Neural crest cell (in vitro differentiated cells): ENCODE data around the gene TFCP2. TPM values are rescaled to one million over a fixed set of nuclear protein-coding genes. Genes with fewer than 3 reads are reported as not detected.

Experiments
- DNase-seq: peaks from one replicate; pipeline ENCODE4 v3.0.0; 2021; ENCODE audit warnings: low read depth, mixed read lengths, low spot score
- H3K27ac Mint-ChIP-seq: one replicate; pipeline ENCODE4 v1.8.0; 2021; ENCODE audit warnings: mild to moderate bottlenecking, mixed read lengths; ENCODE audit not compliant: unreplicated experiment
- H3K27me3 Mint-ChIP-seq: 2 replicates; pipeline ENCODE4 v1.8.0; 2021; ENCODE audit warnings: low read depth, mild to moderate bottlenecking, mixed read lengths
- H3K36me3 Mint-ChIP-seq: 2 replicates; pipeline ENCODE4 v1.8.0; 2021; ENCODE audit warnings: low read depth, mild to moderate bottlenecking, mixed read lengths
- H3K4me1 Mint-ChIP-seq: 2 replicates; pipeline ENCODE4 v1.8.0; 2021; ENCODE audit warnings: mixed read lengths
- H3K4me3 Mint-ChIP-seq: one replicate; pipeline ENCODE4 v1.8.0; 2021; ENCODE audit warnings: mild to moderate bottlenecking, mixed read lengths
- H3K9me3 Mint-ChIP-seq: 2 replicates; pipeline ENCODE4 v1.8.0; 2021; ENCODE audit warnings: mixed read lengths
- total RNA-seq: library from RNA; stranded (reverse); gene quantifications from 2 replicates; pipeline ENCODE4 v1.2.1, GENCODE V29; 2021
- TF ChIP-seq, protein P1 (sequence below): fragments of 200-600 bp; sonication (generic); conservative IDR thresholded peaks from 2 replicates; pipeline ENCODE4 v1.5.0; 2021; ENCODE audit warnings: antibody characterized with exemption, mild to moderate bottlenecking

TFCP2 gene
- total RNA-seq, 1 donor from 2014 or later: 28.8 TPM

DNA sequence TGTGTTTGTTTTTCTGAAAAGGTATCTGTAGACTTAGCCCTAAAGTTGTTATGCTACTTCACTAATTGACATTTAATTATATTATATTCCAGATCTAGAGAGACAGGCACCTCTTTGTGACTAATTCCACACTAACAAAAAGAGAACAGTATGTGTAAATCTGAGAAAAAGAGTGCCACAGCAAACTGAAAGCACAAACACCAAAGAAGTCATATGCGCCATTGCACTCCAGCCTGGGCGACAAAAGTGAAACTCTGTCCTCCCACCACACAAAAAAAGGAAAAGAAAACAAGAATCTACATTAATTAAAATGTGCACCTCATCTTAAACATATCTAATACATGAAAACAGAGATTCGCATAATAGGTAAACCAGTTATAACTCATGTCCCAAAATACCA is 85.1 kb downstream of the TFCP2 start:
- H3K9me3 Mint-ChIP-seq: no peaks in the 10 kb centered on the region
- no peak overlapping the region for H3K4me3 Mint-ChIP-seq
- peaks cover 14% of the 10 kb centered on the region for H3K4me1 Mint-ChIP-seq
- TF ChIP-seq, protein P1, sequence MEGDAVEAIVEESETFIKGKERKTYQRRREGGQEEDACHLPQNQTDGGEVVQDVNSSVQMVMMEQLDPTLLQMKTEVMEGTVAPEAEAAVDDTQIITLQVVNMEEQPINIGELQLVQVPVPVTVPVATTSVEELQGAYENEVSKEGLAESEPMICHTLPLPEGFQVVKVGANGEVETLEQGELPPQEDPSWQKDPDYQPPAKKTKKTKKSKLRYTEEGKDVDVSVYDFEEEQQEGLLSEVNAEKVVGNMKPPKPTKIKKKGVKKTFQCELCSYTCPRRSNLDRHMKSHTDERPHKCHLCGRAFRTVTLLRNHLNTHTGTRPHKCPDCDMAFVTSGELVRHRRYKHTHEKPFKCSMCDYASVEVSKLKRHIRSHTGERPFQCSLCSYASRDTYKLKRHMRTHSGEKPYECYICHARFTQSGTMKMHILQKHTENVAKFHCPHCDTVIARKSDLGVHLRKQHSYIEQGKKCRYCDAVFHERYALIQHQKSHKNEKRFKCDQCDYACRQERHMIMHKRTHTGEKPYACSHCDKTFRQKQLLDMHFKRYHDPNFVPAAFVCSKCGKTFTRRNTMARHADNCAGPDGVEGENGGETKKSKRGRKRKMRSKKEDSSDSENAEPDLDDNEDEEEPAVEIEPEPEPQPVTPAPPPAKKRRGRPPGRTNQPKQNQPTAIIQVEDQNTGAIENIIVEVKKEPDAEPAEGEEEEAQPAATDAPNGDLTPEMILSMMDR: no peak
- H3K36me3 Mint-ChIP-seq: no peaks in the 10 kb centered on the region
- no peak for DNase-seq
- no peak overlapping the region for H3K27ac Mint-ChIP-seq
- H3K27me3 Mint-ChIP-seq: no peaks in the 10 kb centered on the region

DNA sequence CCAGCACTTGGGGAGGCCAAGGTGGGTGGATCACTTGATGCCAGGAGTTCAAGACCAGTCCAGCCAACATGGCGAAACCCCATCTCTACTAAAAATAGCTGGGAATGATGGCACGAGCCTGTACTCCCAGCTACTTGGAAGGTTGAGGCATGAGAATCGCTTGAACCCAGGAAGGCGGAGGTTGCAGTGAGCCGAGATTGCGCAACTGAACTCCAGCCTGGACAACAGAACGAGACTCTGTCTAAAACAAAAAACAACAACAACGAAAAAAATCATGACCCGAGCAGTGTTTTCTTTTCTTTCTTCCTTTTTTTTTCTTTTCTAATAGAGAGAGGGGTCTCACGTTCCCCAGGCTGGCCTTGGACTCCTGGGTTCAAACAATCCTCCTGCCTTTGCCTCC is 86.0 kb downstream of the TFCP2 start:
- no peaks in the 10 kb centered on the region for H3K27me3 Mint-ChIP-seq
- H3K4me3 Mint-ChIP-seq: no peak overlapping the region
- H3K9me3 Mint-ChIP-seq: no peaks in the 10 kb centered on the region
- H3K4me1 Mint-ChIP-seq: peaks cover 23% of the 10 kb centered on the region
- H3K36me3 Mint-ChIP-seq: no peaks in the 10 kb centered on the region
- H3K27ac Mint-ChIP-seq: no peak overlapping the region
- TF ChIP-seq, protein P1: no peak
- no peak for DNase-seq

DNA sequence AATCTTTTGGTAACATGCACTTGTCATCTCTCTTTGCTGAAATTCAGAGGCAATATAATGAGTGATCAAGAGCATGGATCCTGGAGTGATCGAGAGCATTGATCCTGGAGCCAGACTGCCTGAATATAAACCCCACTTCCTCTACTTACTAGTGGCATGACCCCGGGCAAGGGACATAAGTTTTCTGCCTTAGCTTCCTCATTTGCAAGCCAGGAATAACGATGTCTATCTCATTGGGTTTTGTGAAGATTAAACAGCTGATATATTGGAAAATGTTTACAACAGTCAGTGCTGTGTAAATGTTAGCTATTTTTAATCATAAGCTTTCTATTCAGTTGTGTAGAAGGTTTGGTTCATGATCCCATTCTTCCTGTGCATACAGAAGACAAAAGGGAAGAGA is 87.2 kb downstream of the TFCP2 start:
- Mint-ChIP-seq H3K9me3 (no peaks in the 10 kb centered on the region), H3K27ac (no peak overlapping the region), H3K27me3 (no peaks in the 10 kb centered on the region), H3K4me3 (peak overlapping the region; percentile 43), H3K36me3 (no peaks in the 10 kb centered on the region), H3K4me1 (peaks cover 31% of the 10 kb centered on the region)
- no peak for DNase-seq
- TF ChIP-seq, protein P1: no peak

DNA sequence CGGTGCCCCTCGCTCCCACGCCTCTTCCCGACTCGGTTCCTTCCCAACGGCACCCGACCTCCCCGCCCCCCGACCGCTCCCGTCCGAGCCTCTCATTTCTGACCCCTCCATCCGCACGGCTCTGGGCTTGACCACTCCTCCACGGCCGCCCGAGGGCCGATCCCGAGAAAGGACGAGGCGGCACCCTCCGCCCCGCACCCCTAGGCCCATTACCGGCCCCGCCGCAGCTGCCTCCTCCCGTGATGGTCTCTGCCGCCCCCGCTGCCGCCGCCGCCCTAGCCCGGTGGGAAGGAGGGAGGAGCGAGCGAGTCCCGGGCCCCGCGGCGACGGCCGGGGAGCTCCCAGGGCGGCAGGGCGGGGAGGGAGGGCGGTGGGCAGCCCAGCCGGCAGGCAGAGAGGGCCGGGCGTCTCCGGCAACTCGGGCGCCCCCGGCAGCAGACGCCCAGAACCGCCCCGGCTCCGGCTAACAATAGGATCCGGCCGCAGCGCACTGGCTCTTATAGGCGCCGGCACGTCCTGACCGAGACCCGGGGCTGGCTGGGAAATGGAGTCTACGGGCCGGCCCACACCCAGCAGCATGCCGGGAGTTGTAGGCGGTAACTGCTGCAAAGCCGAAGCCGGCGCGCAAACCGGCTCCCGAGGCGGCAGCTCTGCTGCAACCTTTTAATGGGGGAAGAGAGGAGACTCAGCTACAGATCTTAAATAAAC is 89.7 kb downstream of the TFCP2 start, which contains the start of gene CSRNP2:
CSRNP2 (minus strand) TSS at position 471 of the 708 bp plus-strand sequence. CDS start 7,035 bp downstream, outside the sequence.
- Mint-ChIP-seq H3K4me3 (peak within 1 kb of the TSS; percentile 98), H3K27ac (peak within 1 kb of the TSS; percentile 95), H3K36me3 (peaks cover 8% of the 10 kb centered on the region), H3K27me3 (no peaks in the 10 kb centered on the region), H3K4me1 (peaks cover 41% of the 10 kb centered on the region), H3K9me3 (no peaks in the 10 kb centered on the region)
- DNase-seq: peak; percentile 98
- TF ChIP-seq, protein P1: no peak

DNA sequence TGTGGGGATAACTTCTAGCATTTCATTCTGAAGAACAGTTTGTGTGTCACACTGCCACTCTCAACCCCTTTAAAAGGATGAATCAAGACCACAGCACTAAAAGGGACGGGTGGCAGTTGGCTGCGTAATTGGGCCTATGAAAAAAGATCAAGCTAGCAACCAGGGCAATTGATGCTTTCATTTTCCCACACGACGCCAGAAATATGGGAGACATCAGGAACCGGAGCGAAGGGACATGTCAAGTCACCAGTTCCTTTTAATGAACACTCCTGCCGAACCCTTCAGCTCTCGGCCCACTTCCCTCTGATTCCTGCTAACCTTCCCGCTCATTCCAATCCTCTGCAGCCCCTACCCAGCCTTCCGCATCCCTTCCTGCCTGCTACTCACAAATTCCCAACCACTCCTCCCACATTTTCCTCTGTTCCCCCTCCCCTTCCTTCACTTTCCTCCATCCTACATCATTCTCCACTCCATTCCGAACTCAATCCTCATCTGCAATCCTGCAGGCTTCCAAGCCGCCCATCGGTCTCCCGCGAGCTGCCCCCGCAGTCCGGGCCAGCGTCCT is 90.3 kb downstream of the TFCP2 start:
- no peak for DNase-seq
- H3K4me3 Mint-ChIP-seq: peak overlapping the region; percentile 98
- no peaks in the 10 kb centered on the region for H3K9me3 Mint-ChIP-seq
- no peaks in the 10 kb centered on the region for H3K27me3 Mint-ChIP-seq
- peaks cover 48% of the 10 kb centered on the region for H3K4me1 Mint-ChIP-seq
- TF ChIP-seq, protein P1: no peak
- H3K36me3 Mint-ChIP-seq: peaks cover 8% of the 10 kb centered on the region
- peak overlapping the region; percentile 95 for H3K27ac Mint-ChIP-seq
